DND-41 (cell line): ENCODE results near the gene GRAMD4.
A peak's percentile ranks its signal among the peaks of the same experiment; 100 is the strongest.

Experiments
- ATAC-seq: fragments of 200-7000 bp; cut with Tn5 transposase; 3 replicates; pipeline ENCODE4 v1.9.1; 2021; ENCODE audit warnings: low read depth; ENCODE audit not compliant: insufficient read depth
- DNase-seq: peaks from one replicate; pipeline ENCODE4 v3.0.0-alpha.2; 2020
- H2AFZ ChIP-seq: 2 replicates; pipeline ENCODE4 v1.6.0; 2012; ENCODE audit warnings: low read depth, low read length
- H3K27ac ChIP-seq: 2 replicates; pipeline ENCODE4 v1.5.1; 2012; ENCODE audit warnings: low read length, inconsistent platforms
- H3K27me3 ChIP-seq: fragments of 200-600 bp; sonication (generic); 2 replicates; pipeline ENCODE4 v1.6.0; 2012; ENCODE audit warnings: low read length, mild to moderate bottlenecking, inconsistent platforms; ENCODE audit not compliant: insufficient read depth, poor library complexity
- H3K36me3 ChIP-seq: 2 replicates; pipeline ENCODE4 v1.5.1; 2012; ENCODE audit warnings: low read length, inconsistent platforms; ENCODE audit not compliant: insufficient read depth
- H3K4me1 ChIP-seq: 2 replicates; pipeline ENCODE4 v1.5.1; 2012; ENCODE audit warnings: mild to moderate bottlenecking, low read length; ENCODE audit not compliant: insufficient read depth
- H3K4me2 ChIP-seq: 2 replicates; pipeline ENCODE4 v1.6.0; 2012; ENCODE audit warnings: mild to moderate bottlenecking, moderate library complexity, low read length, inconsistent platforms; ENCODE audit not compliant: insufficient read depth
- H3K4me3 ChIP-seq, 2 experiments: fragments of 200-600 bp in 1 of 2; shearing (Covaris generic) in 1 of 2; 2 replicates each; pipeline ENCODE4 v1.5.1; 2012 to 2016; ENCODE audit warnings: inconsistent platforms in 2 of 2, low read length in 2 of 2, mild to moderate bottlenecking in 2 of 2, low read depth in 1 of 2, moderate library complexity in 1 of 2
- H3K79me2 ChIP-seq: 2 replicates; pipeline ENCODE4 v1.6.0; 2012; ENCODE audit warnings: low read length, inconsistent platforms; ENCODE audit not compliant: insufficient read depth
- H3K9ac ChIP-seq: 2 replicates; pipeline ENCODE4 v1.6.0; 2012; ENCODE audit warnings: low read depth, mild to moderate bottlenecking, inconsistent platforms, low read length, moderate library complexity
- H3K9me3 ChIP-seq: 2 replicates; pipeline ENCODE4 v1.5.1; 2012; ENCODE audit warnings: low read length, moderate library complexity, mild to moderate bottlenecking, inconsistent platforms; ENCODE audit not compliant: insufficient read depth, severe bottlenecking
- H4K20me1 ChIP-seq: 2 replicates; pipeline ENCODE4 v1.6.0; 2012; ENCODE audit warnings: low read length; ENCODE audit not compliant: insufficient read depth
- CTCF ChIP-seq: IDR thresholded peaks from 2 replicates; pipeline ENCODE4 v1.5.1; 2012; ENCODE audit warnings: borderline replicate concordance, low read length, moderate library complexity, mild to moderate bottlenecking; ENCODE audit not compliant: poor library complexity, severe bottlenecking; ENCODE audit errors: extremely low read depth
- EZH2 ChIP-seq: IDR thresholded peaks from 3 replicates; pipeline ENCODE4 v1.6.1; 2012; ENCODE audit warnings: borderline replicate concordance, low read depth, mild to moderate bottlenecking, moderate library complexity, low read length, inconsistent platforms; ENCODE audit not compliant: severe bottlenecking

The GRAMD4 gene

GRCh38 chr22:46609724-46610201 is 10.4 kb upstream of the GRAMD4 start:
- DNase-seq (no peak), ATAC-seq (no peak)
- Histone ChIP-seq H3K4me1 (peaks cover 75% of the 10 kb centered on the region), H3K4me3 (no peak overlapping the region), H3K27ac (peak overlapping the region; percentile 81), H3K79me2 (peaks cover 91% of the 10 kb centered on the region), H3K36me3 (peaks cover 14% of the 10 kb centered on the region), H3K9ac (peak overlapping the region; percentile 28; the same call in 1 of the 2 replicates), H2AFZ (no peak overlapping the region), H3K27me3 (no peaks in the 10 kb centered on the region), H3K9me3 (no peaks in the 10 kb centered on the region), H3K4me2 (no peak overlapping the region), H4K20me1 (no peaks in the 10 kb centered on the region; the same call in 1 of the 2 replicates)
- no peak for TF ChIP-seq CTCF
- no peak for TF ChIP-seq EZH2

- no peak overlapping the region for H3K4me2 ChIP-seq
- TF ChIP-seq EZH2 (no peak), CTCF (no peak)
- H3K79me2 ChIP-seq = peaks cover 90% of the 10 kb centered on the region
Measured at GRCh38 chr22:46610356-46610755, 9.8 kb upstream of the GRAMD4 start.

GRCh38 chr22:46611189-46611588 is 9.0 kb upstream of the GRAMD4 start:
- Histone ChIP-seq H4K20me1 (no peaks in the 10 kb centered on the region; the same call in 1 of the 2 replicates), H3K9ac (no peak overlapping the region), H3K27me3 (no peaks in the 10 kb centered on the region), H3K27ac (peak overlapping the region; percentile 74), H3K36me3 (peaks cover 14% of the 10 kb centered on the region), H3K4me2 (0 out of 2 replicates have a peak overlapping the region, but pooled peaks have one; percentile 24), H3K79me2 (peaks cover 92% of the 10 kb centered on the region), H3K4me1 (peaks cover 76% of the 10 kb centered on the region), H3K9me3 (no peaks in the 10 kb centered on the region), H2AFZ (no peak overlapping the region), H3K4me3 (no peak overlapping the region)
- no peak for TF ChIP-seq EZH2
- TF ChIP-seq CTCF = no peak
- DNase-seq (no peak), ATAC-seq (no peak)

More at GRCh38 chr22:46610356-46610755, 9.8 kb upstream of the GRAMD4 start:
- DNase-seq (no peak), ATAC-seq (no peak)
- Histone ChIP-seq H3K27me3 (no peaks in the 10 kb centered on the region), H3K9me3 (no peaks in the 10 kb centered on the region), H3K36me3 (peaks cover 14% of the 10 kb centered on the region), H4K20me1 (no peaks in the 10 kb centered on the region; the same call in 1 of the 2 replicates), H3K27ac (peak overlapping the region; percentile 81), H3K4me1 (peaks cover 74% of the 10 kb centered on the region), H2AFZ (no peak overlapping the region), H3K9ac (0 out of 2 replicates have a peak overlapping the region, but pooled peaks have one; percentile 8), H3K4me3 (no peak overlapping the region)
